Measurements from ENCODE around the gene C11orf68. TPM values are rescaled to one million over a fixed set of nuclear protein-coding genes. Genes with fewer than 3 reads are reported as not detected.

Gene C11orf68
- total RNA-seq, 1 experiment from 2014 or later, result 48.0 TPM

- intact Hi-C loops (cut with micrococcal nuclease), result loop anchor here (1.0 kb wide), 2 partner anchors 105 to 173 kb away; no protein-coding TSS in a partner anchor
- H3K27ac Mint-ChIP-seq (ENCODE audit: low read depth, unreplicated experiment), result peak overlapping the region; percentile 22
- H3K4me3 Mint-ChIP-seq (ENCODE audit: unreplicated experiment), result no peak overlapping the region
- peak; percentile 77 for DNase-seq (ENCODE audit: unreplicated experiment)
- peak; percentile 98 for TF ChIP-seq CTCF (IDR thresholded peaks at IDR 0.05; ENCODE audit: unreplicated experiment)
- no peaks in the 10 kb centered on the region for H3K27me3 Mint-ChIP-seq (ENCODE audit: insufficient read depth, unreplicated experiment)
- BruUV-seq (replicated peaks), result no TSS peak
- CTCF ChIA-PET, result interaction anchor here (0.5 to 9.0 kb wide), 46 partner anchors 8 to 1016 kb away, joined by 3 to 203 read pairs (median 4); partner anchors contain the start of genes KAT5, MUS81 and SART1
- no peaks in the 10 kb centered on the region for H3K9me3 Mint-ChIP-seq (ENCODE audit: unreplicated experiment)
- POLR2A ChIA-PET, result interaction anchor here (0.6 to 9.9 kb wide), 9 partner anchors 11 to 173 kb away, joined by 3 to 181 read pairs (median 4); partner anchors contain the start of genes C11orf68, CFL1, KAT5 and MUS81
- H3K36me3 Mint-ChIP-seq (ENCODE audit: insufficient read depth, unreplicated experiment), result peaks cover 33% of the 10 kb centered on the region
- peaks cover 11% of the 10 kb centered on the region for H3K4me1 Mint-ChIP-seq (ENCODE audit: insufficient read depth, unreplicated experiment)
These were observed 34.2 kb downstream of the C11orf68 start for GRCh38 chr11:65884716-65885092.

- Mint-ChIP-seq H3K4me1 (ENCODE audit: insufficient read depth, unreplicated experiment) (peaks cover 5% of the 10 kb centered on the region), H3K27ac (ENCODE audit: low read depth, unreplicated experiment) (peak overlapping the region; percentile 22), H3K4me3 (ENCODE audit: unreplicated experiment) (no peak overlapping the region), H3K36me3 (ENCODE audit: insufficient read depth, unreplicated experiment) (peaks cover 32% of the 10 kb centered on the region), H3K9me3 (ENCODE audit: unreplicated experiment) (no peaks in the 10 kb centered on the region), H3K27me3 (ENCODE audit: insufficient read depth, unreplicated experiment) (no peaks in the 10 kb centered on the region)
- BruUV-seq (replicated peaks), result no TSS peak
- ChIA-PET POLR2A (interaction anchor here (0.6 to 9.9 kb wide), 9 partner anchors 10 to 172 kb away, joined by 3 to 181 read pairs (median 4); partner anchors contain the start of genes C11orf68, CFL1, KAT5 and MUS81), CTCF (interaction anchor here (0.6 to 9.0 kb wide), 42 partner anchors 8 to 1015 kb away, joined by 3 to 203 read pairs (median 4); partner anchors contain the start of genes KAT5, MUS81 and SART1)
- intact Hi-C loops (cut with micrococcal nuclease), result loop anchor here (1.0 kb wide), 2 partner anchors 105 to 173 kb away; no protein-coding TSS in a partner anchor
- no peak for DNase-seq (ENCODE audit: unreplicated experiment)
- no peak for TF ChIP-seq CTCF (IDR thresholded peaks at IDR 0.05; ENCODE audit: unreplicated experiment)
These were observed 34.8 kb downstream of the C11orf68 start for GRCh38 chr11:65883786-65884715.

GRCh38 chr11:65883058-65883761, 35.7 kb downstream of the C11orf68 start:
- no peak overlapping the region for H3K4me3 Mint-ChIP-seq (ENCODE audit: unreplicated experiment)
- H3K4me1 Mint-ChIP-seq (ENCODE audit: insufficient read depth, unreplicated experiment), result no peaks in the 10 kb centered on the region
- ChIA-PET POLR2A (interaction anchor here (1.9 kb wide), 1 partner anchor 9 kb away, joined by 4 read pairs; no protein-coding TSS in a partner anchor), CTCF (interaction anchor here (0.7 to 9.0 kb wide), 14 partner anchors 9 to 186 kb away, joined by 3 to 203 read pairs (median 16); partner anchors contain the start of genes KAT5 and MUS81)
- intact Hi-C loops (cut with micrococcal nuclease), result no loop called here
- peaks cover 26% of the 10 kb centered on the region for H3K36me3 Mint-ChIP-seq (ENCODE audit: insufficient read depth, unreplicated experiment)
- H3K27me3 Mint-ChIP-seq (ENCODE audit: insufficient read depth, unreplicated experiment), result no peaks in the 10 kb centered on the region
- no TSS peak for BruUV-seq (replicated peaks)
- DNase-seq (ENCODE audit: unreplicated experiment), result no peak
- no peak for TF ChIP-seq CTCF (IDR thresholded peaks at IDR 0.05; ENCODE audit: unreplicated experiment)
- no peak overlapping the region for H3K27ac Mint-ChIP-seq (ENCODE audit: low read depth, unreplicated experiment)
- no peaks in the 10 kb centered on the region for H3K9me3 Mint-ChIP-seq (ENCODE audit: unreplicated experiment)
